ENCODE measurements around the gene ATP5F1C. TPM values are rescaled to one million over a fixed set of nuclear protein-coding genes. Genes with fewer than 3 reads are reported as not detected.
A peak's percentile ranks its signal among the peaks of the same experiment; 100 is the strongest.
"Not testable (repeated sequence)": the region's sequence is repeated elsewhere in the genome, so short reads cannot be mapped to it uniquely, and the experiment has no call there.

Gene ATP5F1C
- total RNA-seq, 2 donors from 2014 or later = 444 to 610 TPM

DNA sequence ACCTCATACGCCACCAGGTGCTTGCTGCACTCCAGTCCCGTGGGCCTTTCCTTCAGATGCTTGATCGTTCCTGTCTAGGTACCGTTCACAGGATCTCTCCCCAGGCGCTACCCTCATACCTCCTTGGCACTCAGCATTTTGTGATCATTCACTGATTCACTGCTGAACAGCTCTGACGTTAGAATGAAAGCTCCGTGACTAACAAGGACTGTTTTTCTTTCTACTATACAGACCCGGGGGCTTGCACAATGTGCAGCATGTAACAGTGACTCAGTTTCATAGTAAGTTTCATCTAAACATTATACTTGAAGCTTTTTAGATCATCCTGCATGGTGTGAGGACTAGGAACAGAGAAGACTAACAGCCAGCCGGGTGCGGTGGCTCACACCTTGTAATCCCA is 20.8 kb upstream of the ATP5F1C start:
- Histone ChIP-seq H3K27ac (no peak overlapping the region), H3K4me1 (no peaks in the 10 kb centered on the region), H3K9ac (ENCODE audit: low read depth in 2 of 2, low read length in 2 of 2) (no peak overlapping the region), H3K36me3 (peaks cover 49% of the 10 kb centered on the region), H3K27me3 (no peaks in the 10 kb centered on the region), H3K4me3 (no peak overlapping the region), H3K9me3 (no peaks in the 10 kb centered on the region)
- TF ChIP-seq, protein P1, sequence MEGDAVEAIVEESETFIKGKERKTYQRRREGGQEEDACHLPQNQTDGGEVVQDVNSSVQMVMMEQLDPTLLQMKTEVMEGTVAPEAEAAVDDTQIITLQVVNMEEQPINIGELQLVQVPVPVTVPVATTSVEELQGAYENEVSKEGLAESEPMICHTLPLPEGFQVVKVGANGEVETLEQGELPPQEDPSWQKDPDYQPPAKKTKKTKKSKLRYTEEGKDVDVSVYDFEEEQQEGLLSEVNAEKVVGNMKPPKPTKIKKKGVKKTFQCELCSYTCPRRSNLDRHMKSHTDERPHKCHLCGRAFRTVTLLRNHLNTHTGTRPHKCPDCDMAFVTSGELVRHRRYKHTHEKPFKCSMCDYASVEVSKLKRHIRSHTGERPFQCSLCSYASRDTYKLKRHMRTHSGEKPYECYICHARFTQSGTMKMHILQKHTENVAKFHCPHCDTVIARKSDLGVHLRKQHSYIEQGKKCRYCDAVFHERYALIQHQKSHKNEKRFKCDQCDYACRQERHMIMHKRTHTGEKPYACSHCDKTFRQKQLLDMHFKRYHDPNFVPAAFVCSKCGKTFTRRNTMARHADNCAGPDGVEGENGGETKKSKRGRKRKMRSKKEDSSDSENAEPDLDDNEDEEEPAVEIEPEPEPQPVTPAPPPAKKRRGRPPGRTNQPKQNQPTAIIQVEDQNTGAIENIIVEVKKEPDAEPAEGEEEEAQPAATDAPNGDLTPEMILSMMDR (IDR thresholded peaks at IDR 0.05) = no peak
- DNase-seq = no peak
- intact Hi-C loops (cut with DNase I) = loop anchor here (10.0 kb wide), 1 partner anchor 48 kb away; the partner anchor contains the start of gene TAF3

DNA sequence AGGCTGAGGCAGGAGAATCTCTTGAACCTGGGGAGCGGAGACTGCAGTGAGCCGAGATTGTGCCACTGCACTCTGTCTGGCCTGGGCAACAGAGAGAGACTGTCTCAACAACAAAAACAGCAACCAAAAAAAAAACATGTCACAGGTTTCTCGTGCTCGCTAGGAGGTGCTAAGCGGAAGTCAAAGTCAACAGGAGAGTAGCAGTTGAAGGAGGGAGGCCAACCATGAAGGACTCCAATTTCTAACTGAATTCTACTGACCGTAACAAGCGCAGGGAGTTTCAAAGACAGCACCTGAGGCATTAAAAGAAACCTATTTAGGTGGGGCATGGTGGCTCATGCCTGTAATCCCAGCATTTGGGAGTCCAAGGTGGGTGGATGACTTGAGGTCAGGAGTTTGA is 19.6 kb upstream of the ATP5F1C start:
- Histone ChIP-seq H3K27me3 (no peaks in the 10 kb centered on the region), H3K4me3 (no peak overlapping the region), H3K36me3 (peaks cover 42% of the 10 kb centered on the region), H3K4me1 (no peaks in the 10 kb centered on the region), H3K27ac (no peak overlapping the region), H3K9ac (ENCODE audit: low read depth in 2 of 2, low read length in 2 of 2) (no peak overlapping the region), H3K9me3 (no peaks in the 10 kb centered on the region)
- TF ChIP-seq, protein P1 (IDR thresholded peaks at IDR 0.05) = no peak
- no peak for DNase-seq
- intact Hi-C loops (cut with DNase I) = loop anchor here (10.0 kb wide), 1 partner anchor 46 kb away; the partner anchor contains the start of gene TAF3

GRCh38 chr10:7773845-7774801 is 13.9 kb upstream of the ATP5F1C start:
- Histone ChIP-seq H3K4me3 (no peak overlapping the region), H3K9ac (ENCODE audit: low read depth in 2 of 2, low read length in 2 of 2) (no peak overlapping the region), H3K27me3 (no peaks in the 10 kb centered on the region), H3K4me1 (no peaks in the 10 kb centered on the region), H3K9me3 (no peaks in the 10 kb centered on the region), H3K27ac (no peak overlapping the region), H3K36me3 (peaks cover 11% of the 10 kb centered on the region)
- intact Hi-C loops (cut with DNase I) = no loop called here
- peak; percentile 64 for DNase-seq
- TF ChIP-seq, protein P1 (IDR thresholded peaks at IDR 0.05) = no peak

DNA sequence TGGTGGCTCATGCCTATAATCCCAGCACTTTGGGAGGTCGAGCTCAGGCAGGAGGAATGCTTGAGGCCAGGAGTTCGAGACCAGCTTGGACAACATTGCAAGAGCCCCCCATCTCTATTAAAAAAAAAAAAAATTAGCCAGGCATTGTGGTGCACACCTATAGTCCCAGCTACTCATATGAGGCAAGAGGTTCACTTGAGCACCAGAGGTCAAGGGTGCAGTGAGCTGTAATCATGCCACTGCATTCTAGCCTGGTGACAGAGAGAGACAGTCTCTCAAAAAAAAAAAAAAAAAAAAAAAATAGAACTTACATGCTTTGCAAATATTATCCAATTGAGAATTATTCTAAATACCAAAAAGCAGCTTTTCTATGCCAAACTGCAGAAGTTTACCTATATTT is 11.2 kb upstream of the ATP5F1C start:
- no peak for DNase-seq
- no peaks in the 10 kb centered on the region for H3K27me3 ChIP-seq
- no peak overlapping the region for H3K9ac ChIP-seq (ENCODE audit: low read depth in 2 of 2, low read length in 2 of 2)
- H3K4me1 ChIP-seq = no peaks in the 10 kb centered on the region
- no peak overlapping the region for H3K27ac ChIP-seq
- intact Hi-C loops (cut with DNase I) = no loop called here
- TF ChIP-seq, protein P1 (IDR thresholded peaks at IDR 0.05) = no peak
- H3K36me3 ChIP-seq = peaks cover 4% of the 10 kb centered on the region
- no peak overlapping the region for H3K4me3 ChIP-seq
- H3K9me3 ChIP-seq = no peaks in the 10 kb centered on the region

GRCh38 chr10:7782194-7782593 is 5.8 kb upstream of the ATP5F1C start:
- H3K9me3 ChIP-seq; H3K27me3 ChIP-seq; H3K27ac ChIP-seq; H3K9ac ChIP-seq (ENCODE audit: low read depth in 2 of 2, low read length in 2 of 2); H3K4me1 ChIP-seq; H3K36me3 ChIP-seq; DNase-seq; H3K4me3 ChIP-seq; intact Hi-C loops (cut with DNase I): not testable (repeated sequence)

- H3K4me1 ChIP-seq = peaks cover 19% of the 10 kb centered on the region
- no peaks in the 10 kb centered on the region for H3K9me3 ChIP-seq
- H3K36me3 ChIP-seq = no peaks in the 10 kb centered on the region
- TF ChIP-seq, protein P1 (IDR thresholded peaks at IDR 0.05) = no peak
- DNase-seq = no peak
- H3K9ac ChIP-seq (ENCODE audit: low read depth in 2 of 2, low read length in 2 of 2) = no peak overlapping the region
- no peaks in the 10 kb centered on the region for H3K27me3 ChIP-seq
- intact Hi-C loops (cut with DNase I) = no loop called here
- no peak overlapping the region for H3K27ac ChIP-seq
- H3K4me3 ChIP-seq = no peak overlapping the region
Observed at GRCh38 chr10:7786430-7786829, 1.5 kb upstream of the ATP5F1C start.

Measured in colonic mucosa (tissue), 4 donors.